Activated CD4-positive, alpha-beta T cell treated with anti-CD3 and anti-CD28 coated beads for 48 hours (primary cell): ENCODE results near the gene B4GALT1.

Source experiments
- DNase-seq: peaks from one replicate; pipeline ENCODE4 v3.0.0-alpha.2; 2020

The B4GALT1 gene

GRCh38 chr9:33167084-33167971 is at the start of gene B4GALT1:
Gene B4GALT1 (minus strand): TSS chr9:33167336. CDS start chr9:33167169, 167 bp downstream.
- peak; percentile 96 for DNase-seq

GRCh38 chr9:33211695-33212393 is 44.7 kb upstream of the B4GALT1 start:
- DNase-seq: no peak

- no peak for DNase-seq
These were observed 43.0 kb upstream of the B4GALT1 start for GRCh38 chr9:33210006-33210715.

GRCh38 chr9:33209394-33209793 is 42.3 kb upstream of the B4GALT1 start:
- DNase-seq: no peak

- peak; percentile 31 for DNase-seq
These were observed 35.5 kb upstream of the B4GALT1 start for GRCh38 chr9:33202552-33203201.

GRCh38 chr9:33202018-33202417 is 34.9 kb upstream of the B4GALT1 start:
- no peak for DNase-seq

GRCh38 chr9:33198165-33198564 is 31.0 kb upstream of the B4GALT1 start:
- no peak for DNase-seq

- no peak for DNase-seq
These were observed 30.4 kb upstream of the B4GALT1 start for GRCh38 chr9:33197279-33198152.

GRCh38 chr9:33196736-33197135 is 29.6 kb upstream of the B4GALT1 start:
- no peak for DNase-seq

- no peak for DNase-seq
These were observed 26.7 kb upstream of the B4GALT1 start for GRCh38 chr9:33193818-33194217.

- no peak for DNase-seq
These were observed 25.5 kb upstream of the B4GALT1 start for GRCh38 chr9:33192493-33193255.

GRCh38 chr9:33190021-33190705 is 23.0 kb upstream of the B4GALT1 start:
- DNase-seq: no peak

GRCh38 chr9:33189331-33189791 is 22.2 kb upstream of the B4GALT1 start:
- DNase-seq: no peak

- no peak for DNase-seq
These were observed 21.6 kb upstream of the B4GALT1 start for GRCh38 chr9:33188711-33189110.

- DNase-seq: no peak
These were observed 20.5 kb upstream of the B4GALT1 start for GRCh38 chr9:33187519-33188218.

- no peak for DNase-seq
These were observed 19.5 kb upstream of the B4GALT1 start for GRCh38 chr9:33186457-33187168.

- DNase-seq: no peak
These were observed 18.7 kb upstream of the B4GALT1 start for GRCh38 chr9:33185858-33186257.

GRCh38 chr9:33185406-33185805 is 18.3 kb upstream of the B4GALT1 start:
- no peak for DNase-seq

GRCh38 chr9:33184963-33185362 is 17.8 kb upstream of the B4GALT1 start:
- DNase-seq: no peak
